ENCODE data around the gene NEK7. TPM values are rescaled to one million over a fixed set of nuclear protein-coding genes. Genes with fewer than 3 reads are reported as not detected.

Gene NEK7
- total and polyA plus RNA-seq, 9 donors, result 25.0 to 87.0 (median 61.3) TPM

DNA sequence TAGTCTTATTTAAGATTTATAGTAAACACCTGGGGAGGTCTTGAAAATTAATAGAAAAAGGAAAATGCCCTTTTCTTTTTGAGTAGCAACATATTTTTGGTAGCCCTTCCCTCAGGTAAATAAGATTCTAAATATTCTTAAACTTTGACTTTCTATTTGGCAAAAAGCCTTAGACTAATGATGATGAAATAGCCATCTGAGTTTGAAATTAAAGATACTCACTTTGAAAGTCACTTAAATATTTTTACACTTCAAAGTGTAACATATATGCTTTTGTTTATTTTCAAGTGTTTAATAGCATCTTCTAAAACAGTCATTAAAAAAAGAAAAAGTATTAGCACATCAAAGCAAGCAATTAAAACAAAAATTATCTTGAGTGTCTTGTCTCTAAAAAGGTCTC, 135.1 kb downstream of the NEK7 start:
- Histone ChIP-seq H3K27ac (no peak overlapping the region), H3K4me3 (no peak overlapping the region), H3K9me3 (no peaks in the 10 kb centered on the region), H3K4me1 (ENCODE audit: insufficient read depth) (no peaks in the 10 kb centered on the region), H3K36me3 (no peaks in the 10 kb centered on the region), H3K27me3 (no peaks in the 10 kb centered on the region)
- no peak for DNase-seq
- no peak for TF ChIP-seq POLR2A (IDR thresholded peaks at IDR 0.05)
- no peak for TF ChIP-seq CTCF (IDR thresholded peaks at IDR 0.05)
- TF ChIP-seq EP300 (IDR thresholded peaks at IDR 0.05), result no peak
- intact Hi-C loops (cut with DNase I), result no loop called here

GRCh38 chr1:198295225-198295624, 138.4 kb downstream of the NEK7 start:
- TF ChIP-seq CTCF (IDR thresholded peaks at IDR 0.05), result no peak
- no peak for TF ChIP-seq POLR2A (IDR thresholded peaks at IDR 0.05)
- TF ChIP-seq EP300 (IDR thresholded peaks at IDR 0.05), result no peak
- DNase-seq, result no peak
- Histone ChIP-seq H3K9me3 (no peaks in the 10 kb centered on the region), H3K27me3 (no peaks in the 10 kb centered on the region), H3K4me1 (ENCODE audit: insufficient read depth) (no peaks in the 10 kb centered on the region), H3K36me3 (no peaks in the 10 kb centered on the region), H3K4me3 (no peak overlapping the region), H3K27ac (no peak overlapping the region)
- intact Hi-C loops (cut with DNase I), result no loop called here
- WGBS, 3 donors, result 76 to 82% (median 78%) methylated on average over 8 of the region's 8 CpGs

DNA sequence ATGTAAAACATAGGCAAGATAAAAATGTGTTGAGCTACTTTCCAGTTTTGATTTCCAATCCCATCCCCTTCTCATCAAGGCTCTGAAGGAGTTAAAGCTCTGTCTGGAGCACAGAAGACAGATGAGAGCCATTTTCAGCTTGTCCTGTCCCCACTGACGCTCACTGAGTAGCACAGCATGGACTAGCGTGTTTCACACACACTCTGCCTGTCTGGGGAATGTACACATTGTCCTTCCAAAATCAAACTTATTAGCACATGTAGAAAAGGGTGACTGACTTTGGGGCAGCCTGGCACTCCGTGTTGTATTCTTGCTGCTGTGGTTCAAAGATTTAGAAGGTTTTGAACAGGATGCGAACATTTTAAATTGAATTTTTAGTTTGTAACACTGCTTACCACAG, 139.2 kb downstream of the NEK7 start:
- no peak overlapping the region for H3K4me3 ChIP-seq
- 82 to 89% (median 85%) methylated on average over 4 of the region's 4 CpGs for WGBS, 3 donors
- TF ChIP-seq CTCF (IDR thresholded peaks at IDR 0.05), result no peak
- TF ChIP-seq POLR2A (IDR thresholded peaks at IDR 0.05), result no peak
- no peak for TF ChIP-seq EP300 (IDR thresholded peaks at IDR 0.05)

GRCh38 chr1:198297281-198297680, 140.5 kb downstream of the NEK7 start:
- TF ChIP-seq EP300 (IDR thresholded peaks at IDR 0.05) (no peak), POLR2A (IDR thresholded peaks at IDR 0.05) (no peak), CTCF (IDR thresholded peaks at IDR 0.05) (no peak)
- H3K9me3 ChIP-seq, result no peaks in the 10 kb centered on the region
- DNase-seq, result no peak
- no peak overlapping the region for H3K27ac ChIP-seq
- H3K4me3 ChIP-seq, result no peak overlapping the region
- 91 to 95% (median 93%) methylated on average over 2 of the region's 2 CpGs for WGBS, 3 donors
- H3K27me3 ChIP-seq, result no peaks in the 10 kb centered on the region
- H3K4me1 ChIP-seq (ENCODE audit: insufficient read depth), result no peaks in the 10 kb centered on the region
- intact Hi-C loops (cut with DNase I), result no loop called here
- no peaks in the 10 kb centered on the region for H3K36me3 ChIP-seq

More for the DNA sequence above, 139.2 kb downstream of the NEK7 start:
- intact Hi-C loops (cut with DNase I), result no loop called here
- H3K27ac ChIP-seq, result no peak overlapping the region
- no peaks in the 10 kb centered on the region for H3K27me3 ChIP-seq
- no peaks in the 10 kb centered on the region for H3K36me3 ChIP-seq
- no peaks in the 10 kb centered on the region for H3K4me1 ChIP-seq (ENCODE audit: insufficient read depth)
- no peaks in the 10 kb centered on the region for H3K9me3 ChIP-seq
- no peak for DNase-seq

DNA sequence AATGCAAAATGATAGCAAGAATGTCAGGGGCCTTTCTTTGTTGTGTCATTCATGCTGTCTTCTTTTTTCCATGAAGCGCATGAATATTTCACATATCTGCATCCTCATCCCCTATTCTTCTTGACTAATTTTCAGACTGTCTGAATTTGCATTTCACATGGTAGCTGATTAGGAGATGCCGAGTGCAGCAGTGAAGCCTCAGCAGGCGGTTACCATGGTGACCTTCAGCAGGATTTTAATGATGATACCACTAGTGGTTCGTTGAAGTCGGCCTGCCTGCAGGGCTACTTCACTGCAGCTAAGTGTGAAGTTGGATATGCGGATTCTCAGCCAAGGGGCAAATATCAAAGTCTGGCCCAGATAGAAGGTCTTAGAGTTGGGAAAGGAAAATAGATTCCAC, 141.8 kb downstream of the NEK7 start:
- H3K27ac ChIP-seq, result no peak overlapping the region
- no peaks in the 10 kb centered on the region for H3K36me3 ChIP-seq
- no peaks in the 10 kb centered on the region for H3K9me3 ChIP-seq
- no peak for DNase-seq
- intact Hi-C loops (cut with DNase I), result no loop called here
- TF ChIP-seq POLR2A (IDR thresholded peaks at IDR 0.05) (no peak), EP300 (IDR thresholded peaks at IDR 0.05) (no peak), CTCF (IDR thresholded peaks at IDR 0.05) (no peak)
- H3K4me3 ChIP-seq, result no peak overlapping the region
- no peaks in the 10 kb centered on the region for H3K27me3 ChIP-seq
- no peaks in the 10 kb centered on the region for H3K4me1 ChIP-seq (ENCODE audit: insufficient read depth)
- WGBS, 3 donors, result 84 to 92% (median 90%) methylated on average over 6 of the region's 6 CpGs

All from ovary (tissue), 9 donors.